MM.1S (cell line): ENCODE data around the gene UBE2QL1.

Source experiments
- DNase-seq: peaks from one replicate; pipeline ENCODE4 v3.0.0-alpha.2; 2015
- H2AFZ ChIP-seq: fragments of 300-600 bp; sonication (generic); 2 replicates; pipeline ENCODE4 v1.6.0; 2016; ENCODE audit warnings: antibody characterized with exemption, low read length
- H3F3A ChIP-seq: fragments of 300-600 bp; sonication (generic); 2 replicates; pipeline ENCODE4 v1.6.1; 2016; ENCODE audit warnings: mild to moderate bottlenecking, antibody characterized with exemption, low read length, moderate library complexity, mixed read lengths; ENCODE audit not compliant: insufficient read depth
- H3K27ac ChIP-seq: fragments of 300-600 bp; sonication (generic); 2 replicates; pipeline ENCODE4 v1.5.1; 2016; ENCODE audit warnings: mild to moderate bottlenecking, low read length
- H3K27me3 ChIP-seq: fragments of 300-600 bp; sonication (generic); replicated peaks from 2 replicates; pipeline ENCODE4 v1.6.0; 2016; ENCODE audit warnings: low read length; ENCODE audit not compliant: insufficient read depth
- H3K36me3 ChIP-seq: fragments of 300-600 bp; sonication (generic); replicated peaks from 2 replicates; pipeline ENCODE4 v1.6.1; 2016; ENCODE audit warnings: mild to moderate bottlenecking, low read length, mixed read lengths; ENCODE audit not compliant: insufficient read depth
- H3K4me1 ChIP-seq: fragments of 300-600 bp; sonication (generic); 2 replicates; pipeline ENCODE4 v1.6.1; 2016; ENCODE audit warnings: low read length, mixed read lengths
- H3K4me2 ChIP-seq: fragments of 300-600 bp; sonication (generic); 2 replicates; pipeline ENCODE4 v1.6.0; 2016; ENCODE audit warnings: low read depth, low read length
- H3K4me3 ChIP-seq: fragments of 300-600 bp; sonication (generic); 2 replicates; pipeline ENCODE4 v1.5.1; 2016; ENCODE audit warnings: low read length, mixed read lengths
- H3K79me2 ChIP-seq: fragments of 300-600 bp; sonication (generic); 2 replicates; pipeline ENCODE4 v1.6.1; 2016; ENCODE audit warnings: mixed run types, low read length, mixed read lengths
- H3K9ac ChIP-seq: fragments of 300-600 bp; sonication (generic); 2 replicates; pipeline ENCODE4 v1.6.1; 2016; ENCODE audit warnings: low read length, mixed read lengths
- H3K9me2 ChIP-seq: fragments of 300-600 bp; sonication (generic); replicated peaks from 2 replicates; pipeline ENCODE4 v1.6.1; 2016; ENCODE audit warnings: mild to moderate bottlenecking, low read length, mixed read lengths; ENCODE audit not compliant: insufficient read depth
- H3K9me3 ChIP-seq: fragments of 300-600 bp; sonication (generic); replicated peaks from 2 replicates; pipeline ENCODE4 v1.6.1; 2016; ENCODE audit warnings: mild to moderate bottlenecking, low read length, mixed read lengths; ENCODE audit not compliant: insufficient read depth
- H4K20me1 ChIP-seq: fragments of 300-600 bp; sonication (generic); 2 replicates; pipeline ENCODE4 v1.6.1; 2016; ENCODE audit warnings: mild to moderate bottlenecking, low read length, moderate library complexity, mixed read lengths; ENCODE audit not compliant: insufficient read depth
- EZH2 ChIP-seq: fragments of 300-600 bp; sonication (generic); optimal IDR thresholded peaks from 2 replicates; pipeline ENCODE3; 2017; ENCODE audit warnings: low read depth, mild to moderate bottlenecking, antibody characterized with exemption, low read length, mixed read lengths
- EZH2phosphoT487 ChIP-seq: fragments of 300-600 bp; sonication (generic); IDR thresholded peaks from 2 replicates; pipeline ENCODE4 v1.6.1; 2018; ENCODE audit warnings: antibody characterized with exemption, low read length
- TF ChIP-seq, protein P1 (sequence below): fragments of 300-600 bp; sonication (generic); IDR thresholded peaks from 2 replicates; pipeline ENCODE4 v1.5.1; 2016; ENCODE audit warnings: antibody characterized with exemption, low read length, mixed read lengths

UBE2QL1 gene

DNA sequence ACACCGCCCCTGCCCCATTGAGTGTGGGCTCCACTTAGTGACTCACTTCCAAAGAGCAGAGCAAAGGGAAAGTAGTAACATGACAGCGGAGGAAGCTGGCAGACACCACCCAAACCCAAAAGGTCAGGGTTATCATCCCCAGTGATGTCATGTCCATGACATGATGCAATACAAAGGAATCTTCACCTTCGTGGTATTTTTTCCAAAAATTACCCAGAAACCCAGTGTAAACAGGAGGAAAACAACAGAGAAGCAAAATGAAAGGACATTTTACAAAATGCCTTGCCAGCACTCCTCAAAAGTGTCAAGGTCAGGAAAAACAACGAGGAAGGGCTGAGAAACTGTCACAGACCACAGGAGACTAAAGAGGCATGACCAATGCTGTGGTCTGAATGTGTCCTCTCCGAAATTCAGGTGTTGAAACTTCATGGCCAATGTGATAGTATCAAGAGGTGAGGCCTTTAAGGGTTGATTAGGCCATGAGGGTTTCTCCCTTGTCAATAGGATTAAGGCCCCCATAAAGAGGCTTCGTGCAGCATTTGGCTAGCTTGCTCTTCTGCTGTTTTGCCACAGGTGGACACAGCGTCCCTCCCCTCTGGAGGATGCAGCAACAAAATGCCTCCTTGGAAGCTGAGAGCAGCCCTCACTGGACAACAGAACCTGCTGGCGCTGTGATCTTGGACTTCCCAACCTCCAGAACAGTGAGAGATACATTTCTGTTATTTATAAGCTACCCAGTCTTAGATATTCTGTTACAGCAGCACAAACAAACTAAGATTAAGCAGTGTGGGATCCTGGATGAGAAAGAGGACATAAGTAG, 39.8 kb upstream of the UBE2QL1 start:
- Histone ChIP-seq H3K9ac (no peak overlapping the region), H3K9me3 (no peaks in the 10 kb centered on the region), H3K4me1 (peaks cover 24% of the 10 kb centered on the region), H3F3A (peaks cover 9% of the 10 kb centered on the region; the same call in 1 of the 2 replicates), H3K27me3 (no peaks in the 10 kb centered on the region), H4K20me1 (no peaks in the 10 kb centered on the region), H3K4me2 (peak overlapping the region; percentile 28; the same call in 1 of the 2 replicates), H2AFZ (peak overlapping the region; percentile 32; the same call in 1 of the 2 replicates), H3K9me2 (no peaks in the 10 kb centered on the region), H3K36me3 (no peaks in the 10 kb centered on the region), H3K79me2 (no peaks in the 10 kb centered on the region), H3K27ac (peak overlapping the region; percentile 59), H3K4me3 (no peak overlapping the region)
- TF ChIP-seq EZH2: no peak
- no peak for TF ChIP-seq EZH2phosphoT487
- TF ChIP-seq, protein P1, sequence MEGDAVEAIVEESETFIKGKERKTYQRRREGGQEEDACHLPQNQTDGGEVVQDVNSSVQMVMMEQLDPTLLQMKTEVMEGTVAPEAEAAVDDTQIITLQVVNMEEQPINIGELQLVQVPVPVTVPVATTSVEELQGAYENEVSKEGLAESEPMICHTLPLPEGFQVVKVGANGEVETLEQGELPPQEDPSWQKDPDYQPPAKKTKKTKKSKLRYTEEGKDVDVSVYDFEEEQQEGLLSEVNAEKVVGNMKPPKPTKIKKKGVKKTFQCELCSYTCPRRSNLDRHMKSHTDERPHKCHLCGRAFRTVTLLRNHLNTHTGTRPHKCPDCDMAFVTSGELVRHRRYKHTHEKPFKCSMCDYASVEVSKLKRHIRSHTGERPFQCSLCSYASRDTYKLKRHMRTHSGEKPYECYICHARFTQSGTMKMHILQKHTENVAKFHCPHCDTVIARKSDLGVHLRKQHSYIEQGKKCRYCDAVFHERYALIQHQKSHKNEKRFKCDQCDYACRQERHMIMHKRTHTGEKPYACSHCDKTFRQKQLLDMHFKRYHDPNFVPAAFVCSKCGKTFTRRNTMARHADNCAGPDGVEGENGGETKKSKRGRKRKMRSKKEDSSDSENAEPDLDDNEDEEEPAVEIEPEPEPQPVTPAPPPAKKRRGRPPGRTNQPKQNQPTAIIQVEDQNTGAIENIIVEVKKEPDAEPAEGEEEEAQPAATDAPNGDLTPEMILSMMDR: no peak
- peak; percentile 16 for DNase-seq

DNA sequence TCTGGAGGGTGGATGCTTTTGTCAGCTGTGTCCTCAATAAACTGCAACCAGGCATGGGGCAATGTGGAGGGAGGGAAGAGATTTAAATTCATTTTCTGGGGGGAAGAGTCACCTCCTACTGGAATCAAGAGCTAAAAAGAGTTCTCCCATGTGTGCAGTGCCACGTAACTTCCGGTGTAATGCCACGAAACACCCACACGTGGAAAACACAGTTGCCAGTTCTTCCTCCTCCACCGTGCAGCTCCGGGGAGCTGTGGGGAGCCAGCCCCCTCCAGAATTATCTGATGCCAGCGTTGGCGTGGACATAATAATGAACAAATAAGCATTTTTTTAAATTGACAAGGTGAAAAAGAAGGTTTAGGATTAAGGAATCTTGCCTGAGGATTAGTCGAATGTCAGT, 38.2 kb upstream of the UBE2QL1 start:
- H3K4me2 ChIP-seq: no peak overlapping the region
- H3K79me2 ChIP-seq: no peaks in the 10 kb centered on the region
- TF ChIP-seq, protein P1: no peak
- TF ChIP-seq EZH2phosphoT487 (no peak), EZH2 (no peak)
- peaks cover 13% of the 10 kb centered on the region for H3K4me1 ChIP-seq
- no peak overlapping the region for H3K27ac ChIP-seq
- H3K9ac ChIP-seq: no peak overlapping the region
- 0 out of 2 replicates have a peak, but pooled peaks cover 6% of the 10 kb centered on the region for H3F3A ChIP-seq
- no peak for DNase-seq
- no peaks in the 10 kb centered on the region for H3K9me2 ChIP-seq
- H3K27me3 ChIP-seq: no peaks in the 10 kb centered on the region
- no peaks in the 10 kb centered on the region for H3K36me3 ChIP-seq
- H2AFZ ChIP-seq: no peak overlapping the region
- H3K9me3 ChIP-seq: no peaks in the 10 kb centered on the region
- no peak overlapping the region for H3K4me3 ChIP-seq
- H4K20me1 ChIP-seq: no peaks in the 10 kb centered on the region

DNA sequence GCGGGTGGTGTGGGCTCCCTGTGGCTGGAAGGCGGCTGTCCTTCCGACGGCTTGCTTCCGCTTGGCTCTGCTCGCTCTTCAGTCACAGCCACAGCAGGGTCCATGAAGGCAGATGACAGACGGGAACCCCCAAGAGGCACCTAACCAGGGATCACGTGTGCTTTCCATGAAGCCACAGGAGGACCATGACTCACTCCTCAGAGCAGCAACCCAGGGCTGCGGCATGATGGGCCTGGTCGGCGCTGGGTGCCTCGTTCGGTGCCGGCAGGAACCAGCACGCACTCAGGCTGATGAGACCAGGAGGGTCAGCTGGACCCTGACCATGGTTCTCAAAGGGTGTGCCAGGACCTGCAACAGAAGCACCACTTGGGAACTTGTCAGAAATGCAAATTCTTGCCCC, 37.5 kb upstream of the UBE2QL1 start:
- no peaks in the 10 kb centered on the region for H3K9me3 ChIP-seq
- no peak overlapping the region for H3K4me2 ChIP-seq
- H2AFZ ChIP-seq: no peak overlapping the region
- no peaks in the 10 kb centered on the region for H4K20me1 ChIP-seq
- TF ChIP-seq EZH2: no peak
- TF ChIP-seq, protein P1: no peak
- no peak for TF ChIP-seq EZH2phosphoT487
- no peaks in the 10 kb centered on the region for H3K9me2 ChIP-seq
- no peaks in the 10 kb centered on the region for H3K79me2 ChIP-seq
- no peak overlapping the region for H3K9ac ChIP-seq
- peaks cover 13% of the 10 kb centered on the region for H3K4me1 ChIP-seq
- no peaks in the 10 kb centered on the region for H3K27me3 ChIP-seq
- 0 out of 2 replicates have a peak, but pooled peaks cover 6% of the 10 kb centered on the region for H3F3A ChIP-seq
- no peak overlapping the region for H3K4me3 ChIP-seq
- no peaks in the 10 kb centered on the region for H3K36me3 ChIP-seq
- H3K27ac ChIP-seq: no peak overlapping the region
- DNase-seq: no peak
